ENCODE data around the gene IZUMO4. TPM values are rescaled to one million over a fixed set of nuclear protein-coding genes. Genes with fewer than 3 reads are reported as not detected.

The IZUMO4 gene
- polyA plus RNA-seq, 1 donor (not counting 4 experiments of a cell fraction or from before 2014, with no cell fraction given) = 6.7 TPM

- no peak overlapping the region for H3K27ac ChIP-seq (ENCODE audit: control insufficient read depth, insufficient read depth, low read length)
- H3K4me2 ChIP-seq (ENCODE audit: control insufficient read depth, extremely low read depth, insufficient read depth, low read depth, low read length) = no peak overlapping the region
- peaks cover 21% of the 10 kb centered on the region in 2 experiments for H3K36me3 ChIP-seq (ENCODE audit: control insufficient read depth in 2 of 2, extremely low read depth in 1 of 2, insufficient read depth in 2 of 2, low read length in 2 of 2)
- dilution Hi-C loops (cut with MboI; ENCODE audit: extremely low pct_ligation_motif_present, low sequenced_read_pairs) = no loop called here
- FAIRE-seq (no peak), DNase-seq (ENCODE audit: low read depth, low spot score) (no peak)
- H4K20me1 ChIP-seq (ENCODE audit: control insufficient read depth, extremely low read depth, insufficient read depth, low read length) = no peaks in the 10 kb centered on the region
- peaks cover 41% of the 10 kb centered on the region for H3K4me1 ChIP-seq (ENCODE audit: control insufficient read depth, extremely low read depth, insufficient read depth, low read length)
- no peaks in the 10 kb centered on the region for H3K9me1 ChIP-seq (ENCODE audit: control insufficient read depth, extremely low read depth, insufficient read depth, low read length)
- H3K79me2 ChIP-seq (ENCODE audit: control insufficient read depth, insufficient read depth, low read length) = peaks cover 36% of the 10 kb centered on the region
- TF ChIP-seq EZH2 (IDR thresholded peaks at IDR 0.05; ENCODE audit: low read length) (no peak), CTCF (optimal IDR thresholded peaks at IDR 0.05 in 1 of 3, IDR thresholded peaks at IDR 0.05 in 1 of 3, conservative IDR thresholded peaks at IDR 0.05 in 1 of 3; ENCODE audit: extremely low read depth in 1 of 3, insufficient read depth in 2 of 3, low read length in 3 of 3) (no peak)
- H3K9me3 ChIP-seq (ENCODE audit: control insufficient read depth, low read depth, low read length) = no peaks in the 10 kb centered on the region
- H3K27me3 ChIP-seq (ENCODE audit: control insufficient read depth, extremely low read depth, insufficient read depth, low read length) = no peaks in the 10 kb centered on the region
- no peak overlapping the region for H3K9ac ChIP-seq (ENCODE audit: control insufficient read depth, extremely low read depth, insufficient read depth, low read length)
- H3K4me3 ChIP-seq (ENCODE audit: control insufficient read depth in 2 of 3, extremely low read depth in 1 of 3, insufficient read depth in 2 of 3, low read depth in 1 of 3, low read length in 3 of 3) = no peak overlapping the region
- H2AFZ ChIP-seq (ENCODE audit: control insufficient read depth, low read length) = no peak overlapping the region
These were observed 14.6 kb upstream of the IZUMO4 start for GRCh38 chr19:2081873-2082810.

GRCh38 chr19:2083174-2083854, 13.4 kb upstream of the IZUMO4 start:
- Histone ChIP-seq H3K36me3 (ENCODE audit: control insufficient read depth in 2 of 2, extremely low read depth in 1 of 2, insufficient read depth in 2 of 2, low read length in 2 of 2) (peaks cover 11 to 23% of the 10 kb centered on the region in 2 experiments), H3K9me3 (ENCODE audit: control insufficient read depth, low read depth, low read length) (no peaks in the 10 kb centered on the region), H3K4me2 (ENCODE audit: control insufficient read depth, extremely low read depth, insufficient read depth, low read depth, low read length) (no peak overlapping the region), H3K79me2 (ENCODE audit: control insufficient read depth, insufficient read depth, low read length) (peaks cover 35% of the 10 kb centered on the region), H3K4me3 (ENCODE audit: control insufficient read depth in 2 of 3, extremely low read depth in 1 of 3, insufficient read depth in 2 of 3, low read depth in 1 of 3, low read length in 3 of 3) (no peak overlapping the region), H3K4me1 (ENCODE audit: control insufficient read depth, extremely low read depth, insufficient read depth, low read length) (peaks cover 51% of the 10 kb centered on the region), H3K27ac (ENCODE audit: control insufficient read depth, insufficient read depth, low read length) (peak overlapping the region; percentile 20), H3K9ac (ENCODE audit: control insufficient read depth, extremely low read depth, insufficient read depth, low read length) (peak overlapping the region; percentile 9), H2AFZ (ENCODE audit: control insufficient read depth, low read length) (no peak overlapping the region), H3K27me3 (ENCODE audit: control insufficient read depth, extremely low read depth, insufficient read depth, low read length) (no peaks in the 10 kb centered on the region), H3K9me1 (ENCODE audit: control insufficient read depth, extremely low read depth, insufficient read depth, low read length) (no peaks in the 10 kb centered on the region), H4K20me1 (ENCODE audit: control insufficient read depth, extremely low read depth, insufficient read depth, low read length) (no peaks in the 10 kb centered on the region)
- FAIRE-seq (no peak), DNase-seq (ENCODE audit: low read depth, low spot score) (no peak)
- TF ChIP-seq EZH2 (IDR thresholded peaks at IDR 0.05; ENCODE audit: low read length) = no peak
- TF ChIP-seq CTCF (optimal IDR thresholded peaks at IDR 0.05 in 1 of 3, IDR thresholded peaks at IDR 0.05 in 1 of 3, conservative IDR thresholded peaks at IDR 0.05 in 1 of 3; ENCODE audit: extremely low read depth in 1 of 3, insufficient read depth in 2 of 3, low read length in 3 of 3) = no peak
- dilution Hi-C loops (cut with MboI; ENCODE audit: extremely low pct_ligation_motif_present, low sequenced_read_pairs) = no loop called here

Measured in keratinocyte (primary cell).